GM18508 (cell line): ENCODE measurements around the gene WFS1.

Experiments used
- ATAC-seq: cut with Tn5 transposase; IDR thresholded peaks from one replicate; pipeline ENCODE4 v1.9.1; 2021; ENCODE audit warnings: moderate number of reproducible peaks; ENCODE audit not compliant: insufficient read depth, unreplicated experiment

WFS1 gene

GRCh38 chr4:6275898-6276806 lies 6.5 kb downstream of the WFS1 start:
- ATAC-seq: no peak

- ATAC-seq: no peak
Observed at GRCh38 chr4:6277139-6277802, 7.6 kb downstream of the WFS1 start.

GRCh38 chr4:6277935-6278800 lies 8.5 kb downstream of the WFS1 start:
- no peak for ATAC-seq

GRCh38 chr4:6278801-6279197 lies 9.1 kb downstream of the WFS1 start:
- ATAC-seq: peak; percentile 95

- no peak for ATAC-seq
Observed at GRCh38 chr4:6279582-6280289, 10.1 kb downstream of the WFS1 start.

- ATAC-seq: no peak
Observed at GRCh38 chr4:6280365-6280996, 10.8 kb downstream of the WFS1 start.

- ATAC-seq: no peak
Observed at GRCh38 chr4:6281436-6282313, 12.0 kb downstream of the WFS1 start.

GRCh38 chr4:6282314-6282771 lies 12.7 kb downstream of the WFS1 start:
- no peak for ATAC-seq

GRCh38 chr4:6283282-6283681 lies 13.6 kb downstream of the WFS1 start:
- ATAC-seq: no peak

GRCh38 chr4:6287017-6287788 lies 17.6 kb downstream of the WFS1 start:
- no peak for ATAC-seq

- ATAC-seq: no peak
Observed at GRCh38 chr4:6288342-6288741, 18.7 kb downstream of the WFS1 start.

- no peak for ATAC-seq
Observed at GRCh38 chr4:6288871-6289270, 19.2 kb downstream of the WFS1 start.

- no peak for ATAC-seq
Observed at GRCh38 chr4:6290256-6290655, 20.6 kb downstream of the WFS1 start.

- ATAC-seq: no peak
Observed at GRCh38 chr4:6290769-6291547, 21.3 kb downstream of the WFS1 start.

GRCh38 chr4:6291784-6292297 lies 22.2 kb downstream of the WFS1 start:
- ATAC-seq: no peak

- no peak for ATAC-seq
Observed at GRCh38 chr4:6292376-6293096, 22.9 kb downstream of the WFS1 start.
